SK-N-SH (cell line): ENCODE data around the gene SLC12A9. TPM values are rescaled to one million over a fixed set of nuclear protein-coding genes. Genes with fewer than 3 reads are reported as not detected.
A peak's percentile ranks its signal among the peaks of the same experiment; 100 is the strongest.

Experiments used
- CTCF ChIA-PET: fragments of 300-600, 350-600 bp; formaldehyde crosslinking; extraction: SDS; loops from one replicate; lab custom pipeline; 2021; lab: Yijun Ruan, JAX
- POLR2A ChIA-PET: fragments of 350-600 bp; sonication (Branson Sonifier 250); formaldehyde crosslinking; extraction: SDS; loops from one replicate; lab custom pipeline; 2020; ENCODE audit warnings: antibody characterized with exemption, inconsistent platforms; lab: Yijun Ruan, JAX
- DNase-seq: peaks from one replicate; pipeline ENCODE4 v3.0.0; 2012
- H2AFZ ChIP-seq: fragments of 200-600 bp; sonication (generic); 2 replicates; pipeline ENCODE4 v1.8.1; 2016; ENCODE audit warnings: antibody characterized with exemption, mild to moderate bottlenecking, low read depth
- H3F3A ChIP-seq: fragments of 200-600 bp; sonication (generic); replicated peaks from 2 replicates; pipeline ENCODE3; 2016; ENCODE audit warnings: antibody characterized with exemption, mild to moderate bottlenecking; ENCODE audit not compliant: insufficient read depth
- H3K27ac ChIP-seq, 2 experiments: fragments of 200-500 bp in 1 of 2; fragments of 200-600 bp in 1 of 2; sonication (Bioruptor generic) in 1 of 2; sonication (generic), shearing (Covaris generic) in 1 of 2; 2 replicates each; pipeline versions ENCODE4 v1.5.1 to v1.6.1; 2014 to 2016; ENCODE audit warnings: low read depth in 2 of 2, inconsistent platforms in 1 of 2, low read length in 1 of 2, mild to moderate bottlenecking in 1 of 2, mixed read lengths in 1 of 2
- H3K27me3 ChIP-seq: fragments of 200-600 bp; sonication (generic), shearing (Covaris generic); 2 replicates; pipeline ENCODE4 v1.6.1; 2016; ENCODE audit warnings: mixed run types; ENCODE audit not compliant: insufficient read depth
- H3K36me3 ChIP-seq, 2 experiments: fragments of 200-500 bp in 1 of 2; fragments of 200-600 bp in 1 of 2; sonication (Bioruptor generic) in 1 of 2; sonication (generic) in 1 of 2; replicated peaks in 1 of 2; 2 replicates each; pipeline versions ENCODE3 to v1.5.1; 2014 to 2016; ENCODE audit warnings: low read length in 1 of 2, mild to moderate bottlenecking in 1 of 2; ENCODE audit not compliant: insufficient read depth in 2 of 2, control insufficient read depth in 1 of 2
- H3K4me1 ChIP-seq, 2 experiments: fragments of 200-500 bp in 1 of 2; fragments of 200-600 bp in 1 of 2; sonication (Bioruptor generic) in 1 of 2; sonication (generic), shearing (Covaris generic) in 1 of 2; 2 replicates each; pipeline versions ENCODE4 v1.5.1 to v1.6.1; 2014 to 2016; ENCODE audit warnings: low read depth in 1 of 2, low read length in 1 of 2, mixed run types in 1 of 2; ENCODE audit not compliant: insufficient read depth in 2 of 2, control insufficient read depth in 1 of 2
- H3K4me2 ChIP-seq: fragments of 200-600 bp; sonication (generic), shearing (Covaris generic); 2 replicates; pipeline ENCODE4 v1.6.1; 2017; ENCODE audit warnings: mixed run types
- H3K4me3 ChIP-seq, 2 experiments: fragments of 200-500 bp in 1 of 2; fragments of 200-600 bp in 1 of 2; sonication (Bioruptor generic) in 1 of 2; sonication (generic), shearing (Covaris generic) in 1 of 2; 2 replicates each; pipeline versions ENCODE4 v1.5.1 to v1.8.1; 2014 to 2016; ENCODE audit warnings: low read depth in 2 of 2, inconsistent platforms in 1 of 2, low read length in 1 of 2, mild to moderate bottlenecking in 1 of 2, mixed read lengths in 1 of 2, moderate library complexity in 1 of 2
- H3K79me2 ChIP-seq: fragments of 200-600 bp; sonication (generic); 2 replicates; pipeline ENCODE4 v1.8.1; 2017; ENCODE audit warnings: mild to moderate bottlenecking; ENCODE audit not compliant: insufficient read depth
- H3K9ac ChIP-seq: fragments of 200-600 bp; sonication (generic); 2 replicates; pipeline ENCODE4 v1.6.1; 2017; ENCODE audit warnings: mixed run types
- H3K9me2 ChIP-seq: fragments of 200-600 bp; sonication (generic); 2 replicates; pipeline ENCODE4 v1.6.1; 2017; ENCODE audit warnings: mixed run types
- H3K9me3 ChIP-seq: fragments of 200-600 bp; sonication (generic); 2 replicates; pipeline ENCODE4 v1.6.1; 2017; ENCODE audit warnings: mixed run types, mild to moderate bottlenecking, moderate library complexity
- H4K20me1 ChIP-seq: fragments of 200-600 bp; sonication (generic); 2 replicates; pipeline ENCODE4 v1.6.1; 2017; ENCODE audit warnings: mild to moderate bottlenecking, mixed run types; ENCODE audit not compliant: insufficient read depth
- CHD2 ChIP-seq: fragments of 150-350 bp; IDR thresholded peaks from 2 replicates; pipeline ENCODE4 v1.6.1; 2018; ENCODE audit warnings: low read length; ENCODE audit not compliant: partially characterized antibody
- GATA2 ChIP-seq: sonication (generic); formaldehyde crosslinking; IDR thresholded peaks from 2 replicates; pipeline ENCODE4 v1.5.0; 2020; ENCODE audit warnings: mild to moderate bottlenecking, missing genetic modification reagents
- MEF2A ChIP-seq: IDR thresholded peaks from 2 replicates; pipeline ENCODE4 v1.4.0; 2012; ENCODE audit warnings: low read depth, borderline replicate concordance
- NFIC ChIP-seq: IDR thresholded peaks from 2 replicates; pipeline ENCODE4 v1.4.0; 2012; ENCODE audit warnings: borderline replicate concordance
- NRF1 ChIP-seq: IDR thresholded peaks from 2 replicates; pipeline ENCODE4 v1.6.1; 2012; ENCODE audit warnings: low read depth, mild to moderate bottlenecking, low read length
- PBX3 ChIP-seq: IDR thresholded peaks from 2 replicates; pipeline ENCODE4; 2012
- RAD21 ChIP-seq: IDR thresholded peaks from 2 replicates; pipeline ENCODE4 v1.6.1; 2012; ENCODE audit warnings: mild to moderate bottlenecking, low read length
- RCOR1 ChIP-seq: fragments of 150-350 bp; IDR thresholded peaks from 2 replicates; pipeline ENCODE4 v1.6.1; 2017; ENCODE audit warnings: antibody characterized with exemption, low read length
- REST ChIP-seq: IDR thresholded peaks from 2 replicates; pipeline ENCODE4 v1.6.1; 2012; ENCODE audit warnings: mild to moderate bottlenecking, low read depth, low read length, moderate library complexity
- TAF1 ChIP-seq: IDR thresholded peaks from 2 replicates; pipeline ENCODE4 v1.6.1; 2012; ENCODE audit warnings: low read depth, mild to moderate bottlenecking, low read length, moderate library complexity, borderline replicate concordance
- ZBTB33 ChIP-seq: IDR thresholded peaks from 2 replicates; pipeline ENCODE4 v1.4.0; 2012; ENCODE audit warnings: low read depth, borderline replicate concordance
- WGBS: methylation state at CpG from one replicate; pipeline ENCODE4 v1.1.6; 2017; ENCODE audit warnings: low lambda C conversion rate; 5-methylcytosine and 5-hydroxymethylcytosine counted together
- polyA plus RNA-seq, 3 experiments: library from polyadenylated mRNA; depleted of rRNA; stranded (reverse); fragments of >200 nt; gene quantifications; 2 replicates each; pipeline ENCODE4 v1.2.3, GENCODE V29; 2012

Gene SLC12A9
- polyA plus RNA-seq, 1 of the 3 experiments (the other 2 are of a cell fraction): 29.7 TPM

GRCh38 chr7:100867776-100868485, 15.4 kb downstream of the SLC12A9 start:
- Histone ChIP-seq H3K9me2 (no peaks in the 10 kb centered on the region), H3K9me3 (no peaks in the 10 kb centered on the region), H3K9ac (peak overlapping the region; percentile 31; the same call in 1 of the 2 replicates), H3K4me1 (peaks cover 2 to 19% of the 10 kb centered on the region in 2 experiments; a peak in 3 of 4 replicates), H2AFZ (no peak overlapping the region), H3K79me2 (no peaks in the 10 kb centered on the region), H3K27me3 (no peaks in the 10 kb centered on the region), H3K36me3 (peaks cover 3 to 10% of the 10 kb centered on the region in 2 experiments), H4K20me1 (no peaks in the 10 kb centered on the region), H3K4me3 (no peak overlapping the region), H3K4me2 (peak overlapping the region; percentile 25; the same call in 1 of the 2 replicates), H3F3A (peaks cover 27% of the 10 kb centered on the region), H3K27ac (peak overlapping the region in 1 of 2 experiments; percentile 43; a peak in 1 of 4 replicates)
- CTCF ChIA-PET: no interaction called here
- TF ChIP-seq CHD2: no peak
- no peak for TF ChIP-seq REST
- TF ChIP-seq TAF1: no peak
- POLR2A ChIA-PET: no interaction called here
- DNase-seq: peak; percentile 46
- 93% methylated on average over 24 of the region's 27 CpGs for WGBS

- Histone ChIP-seq H3K4me2 (peak overlapping the region; percentile 84), H3K27me3 (no peaks in the 10 kb centered on the region), H3K9ac (peak overlapping the region; percentile 89), H3K27ac (peak overlapping the region; percentile 92 to 95), H3K79me2 (peaks cover 38% of the 10 kb centered on the region), H3K9me3 (no peaks in the 10 kb centered on the region), H4K20me1 (peaks cover 33% of the 10 kb centered on the region), H3K4me3 (peak overlapping the region; percentile 65 to 93), H2AFZ (peak overlapping the region; percentile 48), H3K9me2 (no peaks in the 10 kb centered on the region), H3F3A (peaks cover 21% of the 10 kb centered on the region), H3K36me3 (peaks cover 8 to 31% of the 10 kb centered on the region in 2 experiments), H3K4me1 (peaks cover 13 to 17% of the 10 kb centered on the region in 2 experiments; a peak in 3 of 4 replicates)
- ChIA-PET CTCF (interaction anchor here (1.4 to 5.5 kb wide), 3 partner anchors 10 to 74 kb away, joined by 4 to 37 read pairs (median 5); partner anchors contain the start of gene SLC12A9), POLR2A (interaction anchor here (2.0 to 5.8 kb wide), 2 partner anchors 12 to 14 kb away, joined by 7 to 126 read pairs; partner anchors contain the start of gene UFSP1)
- DNase-seq: no peak
- WGBS: 88% methylated on average over 10 of the region's 10 CpGs
- no peak for TF ChIP-seq ZBTB33
- no peak for TF ChIP-seq GATA2 (CRISPR knock-in tag)
- no peak for TF ChIP-seq PBX3
- no peak for TF ChIP-seq REST
- no peak for TF ChIP-seq NRF1
- TF ChIP-seq RCOR1: no peak
- TF ChIP-seq MEF2A: no peak
- no peak for TF ChIP-seq RAD21
- no peak for TF ChIP-seq TAF1
- TF ChIP-seq NFIC: no peak
Observed at GRCh38 chr7:100873599-100874299, 21.2 kb downstream of the SLC12A9 start.
